Measurements from ENCODE around the gene RHOU. TPM values are rescaled to one million over a fixed set of nuclear protein-coding genes. Genes with fewer than 3 reads are reported as not detected.

The RHOU gene
- total and polyA plus RNA-seq, 2 experiments from 2014 or later, result 0.95 to 4.4 TPM

- TF ChIP-seq ETS1 (IDR thresholded peaks at IDR 0.05) (no peak), JUNB (IDR thresholded peaks at IDR 0.05; ENCODE audit: unreplicated experiment) (no peak)
Measured at GRCh38 chr1:228743405-228743804, 8.1 kb downstream of the RHOU start (continued).

- no peaks in the 10 kb centered on the region for H3K4me1 ChIP-seq (ENCODE audit: insufficient read depth)
- H3K4me3 ChIP-seq, result no peak overlapping the region
- H3K27me3 ChIP-seq (ENCODE audit: insufficient read depth), result no peaks in the 10 kb centered on the region
- ATAC-seq, result no peak
- no peaks in the 10 kb centered on the region for H3K36me3 ChIP-seq (ENCODE audit: insufficient read depth)
- TF ChIP-seq CTCF (conservative IDR thresholded peaks at IDR 0.05; ENCODE audit: low read depth in 2 of 2), result no peak
- TF ChIP-seq EZH2phosphoT487 (IDR thresholded peaks at IDR 0.05; ENCODE audit: unreplicated experiment), result no peak
- no peak for TF ChIP-seq ETS1 (IDR thresholded peaks at IDR 0.05)
- TF ChIP-seq, protein P1, sequence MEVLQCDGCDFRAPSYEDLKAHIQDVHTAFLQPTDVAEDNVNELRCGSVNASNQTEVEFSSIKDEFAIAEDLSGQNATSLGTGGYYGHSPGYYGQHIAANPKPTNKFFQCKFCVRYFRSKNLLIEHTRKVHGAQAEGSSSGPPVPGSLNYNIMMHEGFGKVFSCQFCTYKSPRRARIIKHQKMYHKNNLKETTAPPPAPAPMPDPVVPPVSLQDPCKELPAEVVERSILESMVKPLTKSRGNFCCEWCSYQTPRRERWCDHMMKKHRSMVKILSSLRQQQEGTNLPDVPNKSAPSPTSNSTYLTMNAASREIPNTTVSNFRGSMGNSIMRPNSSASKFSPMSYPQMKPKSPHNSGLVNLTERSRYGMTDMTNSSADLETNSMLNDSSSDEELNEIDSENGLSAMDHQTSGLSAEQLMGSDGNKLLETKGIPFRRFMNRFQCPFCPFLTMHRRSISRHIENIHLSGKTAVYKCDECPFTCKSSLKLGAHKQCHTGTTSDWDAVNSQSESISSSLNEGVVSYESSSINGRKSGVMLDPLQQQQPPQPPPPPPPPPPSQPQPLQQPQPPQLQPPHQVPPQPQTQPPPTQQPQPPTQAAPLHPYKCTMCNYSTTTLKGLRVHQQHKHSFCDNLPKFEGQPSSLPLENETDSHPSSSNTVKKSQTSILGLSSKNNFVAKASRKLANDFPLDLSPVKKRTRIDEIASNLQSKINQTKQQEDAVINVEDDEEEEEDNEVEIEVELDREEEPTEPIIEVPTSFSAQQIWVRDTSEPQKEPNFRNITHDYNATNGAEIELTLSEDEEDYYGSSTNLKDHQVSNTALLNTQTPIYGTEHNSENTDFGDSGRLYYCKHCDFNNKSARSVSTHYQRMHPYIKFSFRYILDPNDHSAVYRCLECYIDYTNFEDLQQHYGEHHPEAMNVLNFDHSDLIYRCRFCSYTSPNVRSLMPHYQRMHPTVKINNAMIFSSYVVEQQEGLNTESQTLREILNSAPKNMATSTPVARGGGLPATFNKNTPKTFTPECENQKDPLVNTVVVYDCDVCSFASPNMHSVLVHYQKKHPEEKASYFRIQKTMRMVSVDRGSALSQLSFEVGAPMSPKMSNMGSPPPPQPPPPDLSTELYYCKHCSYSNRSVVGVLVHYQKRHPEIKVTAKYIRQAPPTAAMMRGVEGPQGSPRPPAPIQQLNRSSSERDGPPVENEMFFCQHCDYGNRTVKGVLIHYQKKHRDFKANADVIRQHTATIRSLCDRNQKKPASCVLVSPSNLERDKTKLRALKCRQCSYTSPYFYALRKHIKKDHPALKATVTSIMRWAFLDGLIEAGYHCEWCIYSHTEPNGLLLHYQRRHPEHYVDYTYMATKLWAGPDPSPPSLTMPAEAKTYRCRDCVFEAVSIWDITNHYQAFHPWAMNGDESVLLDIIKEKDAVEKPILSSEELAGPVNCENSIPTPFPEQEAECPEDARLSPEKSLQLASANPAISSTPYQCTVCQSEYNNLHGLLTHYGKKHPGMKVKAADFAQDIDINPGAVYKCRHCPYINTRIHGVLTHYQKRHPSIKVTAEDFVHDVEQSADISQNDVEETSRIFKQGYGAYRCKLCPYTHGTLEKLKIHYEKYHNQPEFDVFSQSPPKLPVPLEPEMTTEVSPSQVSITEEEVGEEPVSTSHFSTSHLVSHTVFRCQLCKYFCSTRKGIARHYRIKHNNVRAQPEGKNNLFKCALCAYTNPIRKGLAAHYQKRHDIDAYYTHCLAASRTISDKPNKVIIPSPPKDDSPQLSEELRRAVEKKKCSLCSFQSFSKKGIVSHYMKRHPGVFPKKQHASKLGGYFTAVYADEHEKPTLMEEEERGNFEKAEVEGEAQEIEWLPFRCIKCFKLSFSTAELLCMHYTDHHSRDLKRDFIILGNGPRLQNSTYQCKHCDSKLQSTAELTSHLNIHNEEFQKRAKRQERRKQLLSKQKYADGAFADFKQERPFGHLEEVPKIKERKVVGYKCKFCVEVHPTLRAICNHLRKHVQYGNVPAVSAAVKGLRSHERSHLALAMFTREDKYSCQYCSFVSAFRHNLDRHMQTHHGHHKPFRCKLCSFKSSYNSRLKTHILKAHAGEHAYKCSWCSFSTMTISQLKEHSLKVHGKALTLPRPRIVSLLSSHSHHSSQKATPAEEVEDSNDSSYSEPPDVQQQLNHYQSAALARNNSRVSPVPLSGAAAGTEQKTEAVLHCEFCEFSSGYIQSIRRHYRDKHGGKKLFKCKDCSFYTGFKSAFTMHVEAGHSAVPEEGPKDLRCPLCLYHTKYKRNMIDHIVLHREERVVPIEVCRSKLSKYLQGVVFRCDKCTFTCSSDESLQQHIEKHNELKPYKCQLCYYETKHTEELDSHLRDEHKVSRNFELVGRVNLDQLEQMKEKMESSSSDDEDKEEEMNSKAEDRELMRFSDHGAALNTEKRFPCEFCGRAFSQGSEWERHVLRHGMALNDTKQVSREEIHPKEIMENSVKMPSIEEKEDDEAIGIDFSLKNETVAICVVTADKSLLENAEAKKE (CRISPR knock-in tag; IDR thresholded peaks at IDR 0.05), result no peak
- TF ChIP-seq ZNF114 (CRISPR knock-in tag; IDR thresholded peaks at IDR 0.05), result no peak
- no peak for TF ChIP-seq ZNF331 (CRISPR knock-in tag; IDR thresholded peaks at IDR 0.05; ENCODE audit: low read depth)
- no peak for TF ChIP-seq POLR2AphosphoS5 (IDR thresholded peaks at IDR 0.05; ENCODE audit: low read depth)
- no peak for TF ChIP-seq CREB1 (CRISPR knock-in tag; IDR thresholded peaks at IDR 0.05; ENCODE audit: low read depth)
- Mint-ChIP-seq H3K4me3 (no peak overlapping the region), H3K27ac (no peak overlapping the region), H3K36me3 (ENCODE audit: low read depth) (peaks cover 8% of the 10 kb centered on the region; the same call in 1 of the 3 replicates), H3K9me3 (no peaks in the 10 kb centered on the region), H3K4me1 (peaks cover 3% of the 10 kb centered on the region), H3K27me3 (ENCODE audit: insufficient read depth, low read depth, poor library complexity) (peaks cover 4% of the 10 kb centered on the region)
- no peaks in the 10 kb centered on the region for H3F3A ChIP-seq (replicated peaks; ENCODE audit: low read depth)
- H4K20me1 ChIP-seq (replicated peaks; ENCODE audit: insufficient read depth), result no peaks in the 10 kb centered on the region
- no peak overlapping the region for H3K27ac ChIP-seq (ENCODE audit: low read depth)
- H3K79me2 ChIP-seq (replicated peaks; ENCODE audit: insufficient read depth), result no peaks in the 10 kb centered on the region
- DNase-seq (ENCODE audit: low spot score), result no peak
- H3K9me2 ChIP-seq (ENCODE audit: insufficient read depth), result no peaks in the 10 kb centered on the region
- H3K4me2 ChIP-seq, result no peak overlapping the region
- no peak overlapping the region for H2AFZ ChIP-seq
Measured at GRCh38 chr1:228744356-228744755, 9.1 kb downstream of the RHOU start.
